ENCODE results near the gene TXNRD3.

Gene TXNRD3

GRCh38 chr3:126581569-126581968, 73.4 kb downstream of the TXNRD3 start:
- DNase-seq: no peak

GRCh38 chr3:126580746-126581145, 74.2 kb downstream of the TXNRD3 start:
- no peak for DNase-seq

DNA sequence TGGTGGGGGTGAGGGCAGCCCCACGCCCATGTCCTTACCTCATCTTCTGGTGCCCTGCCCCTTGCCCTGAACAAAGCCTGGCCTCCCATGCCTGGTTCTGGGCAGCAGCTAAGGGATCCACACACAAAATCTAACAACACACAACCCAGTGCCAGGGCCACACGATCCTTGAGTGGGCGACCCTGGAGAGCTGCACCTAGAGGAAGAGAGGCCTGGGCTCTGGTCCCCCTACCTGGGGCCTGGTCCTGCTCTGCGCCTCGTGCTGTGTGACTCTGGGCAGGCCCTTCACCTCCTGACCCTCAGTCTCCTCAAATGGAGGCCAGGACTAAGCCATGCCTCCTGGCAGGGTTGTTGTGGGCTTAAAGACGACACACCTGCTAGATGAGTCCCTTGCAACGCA, 76.2 kb downstream of the TXNRD3 start:
- DNase-seq: no peak

GRCh38 chr3:126577261-126577660, 77.7 kb downstream of the TXNRD3 start:
- no peak for DNase-seq

DNA sequence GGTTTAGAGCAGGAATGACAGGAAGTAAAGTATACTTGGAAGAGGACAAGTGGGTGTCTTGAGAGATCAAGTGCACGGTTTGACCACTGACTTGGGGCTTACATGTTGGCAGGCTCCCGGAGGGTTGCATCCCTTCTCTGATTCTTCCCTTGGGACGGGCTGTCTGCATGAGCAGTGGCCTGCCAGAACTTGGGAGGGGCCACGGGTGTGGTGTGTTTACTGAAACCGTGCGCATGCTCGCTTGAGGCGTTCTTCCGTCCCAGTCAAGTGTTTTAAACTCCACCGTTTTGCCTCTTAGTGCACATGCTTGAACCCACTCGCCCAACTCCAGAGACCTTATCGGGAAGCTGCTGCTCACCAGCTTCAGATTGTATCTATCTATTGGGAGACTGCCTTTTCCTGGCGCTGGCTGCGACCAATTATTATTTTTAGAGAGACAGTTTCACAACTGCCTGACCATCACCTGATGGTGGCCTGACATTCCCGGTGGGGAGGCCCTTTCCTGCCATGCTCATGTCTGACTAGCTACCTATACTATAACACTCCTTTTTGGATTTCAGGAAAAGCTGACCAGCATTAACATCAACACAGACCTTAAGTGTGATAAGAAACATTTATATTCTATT, 81.3 kb downstream of the TXNRD3 start:
- no peak for DNase-seq

DNA sequence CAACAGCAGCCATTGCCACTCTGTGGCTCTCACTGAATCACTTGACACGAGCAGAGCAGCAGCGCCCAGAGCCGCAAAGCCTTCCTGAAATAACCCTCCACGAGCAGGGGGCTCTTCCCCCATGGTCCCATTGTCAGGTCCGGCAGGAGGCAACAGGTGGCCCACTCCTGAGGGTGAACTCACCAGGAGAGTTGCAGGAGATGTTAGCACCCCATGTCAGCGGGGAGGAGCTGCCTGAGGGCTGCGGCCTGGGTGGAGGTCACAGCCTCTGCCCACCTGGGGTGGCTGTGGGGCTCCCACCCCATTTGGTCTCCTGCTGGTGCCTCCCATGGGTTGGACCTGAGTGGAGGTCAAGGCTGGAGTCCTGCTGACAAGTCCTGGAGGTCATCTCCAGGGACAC, 83.8 kb downstream of the TXNRD3 start:
- no peak for DNase-seq

- DNase-seq: no peak
Observed at GRCh38 chr3:126570103-126570541, 84.8 kb downstream of the TXNRD3 start.

- no peak for DNase-seq
Observed at GRCh38 chr3:126569390-126569975, 85.4 kb downstream of the TXNRD3 start.

DNA sequence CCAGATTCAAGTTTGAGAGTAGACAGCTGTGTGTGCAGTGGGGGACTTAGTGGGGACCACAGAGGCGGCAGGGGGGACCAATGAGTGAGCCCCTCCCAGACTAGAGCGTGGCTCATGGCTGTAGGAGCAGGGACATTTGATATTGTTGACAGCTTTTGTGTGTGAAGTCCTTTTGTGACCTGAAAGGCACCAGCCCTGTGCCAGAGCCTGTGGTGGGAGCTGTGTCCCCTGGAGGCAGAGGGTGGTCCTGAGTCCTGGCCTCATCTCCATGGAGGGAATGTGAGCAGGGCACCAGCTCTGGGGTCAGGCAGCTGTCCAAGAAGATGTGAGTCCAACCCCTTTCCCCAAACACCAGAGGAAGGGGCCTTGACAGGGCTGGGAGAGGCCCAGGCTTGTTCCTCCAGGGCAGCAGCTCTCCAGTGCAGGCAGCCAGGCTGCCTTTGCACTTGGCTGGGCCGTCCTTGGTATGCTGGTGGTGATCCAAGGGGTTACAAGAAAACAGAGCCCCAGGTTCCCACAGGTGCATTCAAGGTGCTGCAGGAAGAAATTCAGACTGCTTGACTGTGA, 86.1 kb downstream of the TXNRD3 start:
- no peak for DNase-seq

DNA sequence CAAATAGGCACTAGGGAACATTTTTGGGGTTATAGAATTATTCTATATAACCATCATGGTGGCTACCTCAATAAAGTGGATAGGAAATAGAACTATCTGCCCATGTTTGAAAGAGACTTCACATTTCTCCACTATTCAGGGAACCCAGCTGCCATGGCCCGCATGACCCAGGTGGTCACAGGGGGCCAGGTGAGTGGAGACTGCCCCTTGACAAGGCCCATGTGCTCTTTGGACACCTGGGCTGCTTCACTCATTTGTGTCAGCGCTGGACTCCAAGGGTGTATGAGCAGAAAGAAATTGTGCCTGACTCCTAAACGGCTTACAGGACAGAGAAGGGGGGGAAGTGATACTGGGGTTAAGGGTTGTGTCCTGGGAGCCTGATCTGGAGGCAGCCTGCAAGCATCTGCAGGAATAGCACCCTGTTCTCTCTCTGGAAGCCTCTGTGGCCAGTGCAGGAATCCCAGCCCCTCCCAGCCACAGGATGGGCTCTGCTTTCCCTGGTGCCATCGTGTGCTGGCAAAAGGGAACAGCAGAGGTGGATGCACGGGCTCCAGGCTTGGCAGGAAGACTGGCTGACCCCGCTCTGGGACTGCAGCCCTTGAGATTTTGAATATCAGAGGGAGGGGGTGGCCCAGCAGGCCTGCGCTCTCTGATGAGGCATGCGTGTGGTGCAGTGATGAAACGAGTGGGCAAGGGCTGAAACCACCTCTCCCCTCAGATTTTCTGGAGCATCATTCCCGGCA, 87.1 kb downstream of the TXNRD3 start:
- DNase-seq: no peak

DNA sequence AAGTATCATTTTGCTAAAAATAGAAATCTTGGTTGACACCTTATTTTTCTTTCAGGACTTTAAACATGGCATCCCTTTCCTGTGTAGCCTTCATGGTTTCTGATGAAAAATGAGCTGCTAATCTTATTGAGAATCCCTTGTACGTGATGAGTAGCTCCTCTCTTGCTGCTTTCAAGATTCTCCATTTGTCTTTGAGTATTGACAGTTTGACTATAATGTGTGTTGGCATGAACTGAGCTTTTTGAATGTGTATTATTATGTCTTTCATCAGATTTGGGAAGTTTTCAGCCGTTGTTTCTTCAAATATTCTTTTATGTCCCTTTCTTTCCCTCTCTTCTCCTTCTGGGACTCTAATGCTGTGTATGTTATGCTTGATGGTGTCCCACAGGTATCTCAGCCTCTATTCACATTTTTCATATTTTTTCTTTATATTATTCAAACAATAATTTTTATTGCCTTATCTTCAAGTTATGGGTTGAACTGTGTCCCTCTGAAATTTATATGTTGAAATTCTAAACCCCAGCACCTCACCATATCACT, 92.1 kb downstream of the TXNRD3 start:
- DNase-seq: no peak

DNA sequence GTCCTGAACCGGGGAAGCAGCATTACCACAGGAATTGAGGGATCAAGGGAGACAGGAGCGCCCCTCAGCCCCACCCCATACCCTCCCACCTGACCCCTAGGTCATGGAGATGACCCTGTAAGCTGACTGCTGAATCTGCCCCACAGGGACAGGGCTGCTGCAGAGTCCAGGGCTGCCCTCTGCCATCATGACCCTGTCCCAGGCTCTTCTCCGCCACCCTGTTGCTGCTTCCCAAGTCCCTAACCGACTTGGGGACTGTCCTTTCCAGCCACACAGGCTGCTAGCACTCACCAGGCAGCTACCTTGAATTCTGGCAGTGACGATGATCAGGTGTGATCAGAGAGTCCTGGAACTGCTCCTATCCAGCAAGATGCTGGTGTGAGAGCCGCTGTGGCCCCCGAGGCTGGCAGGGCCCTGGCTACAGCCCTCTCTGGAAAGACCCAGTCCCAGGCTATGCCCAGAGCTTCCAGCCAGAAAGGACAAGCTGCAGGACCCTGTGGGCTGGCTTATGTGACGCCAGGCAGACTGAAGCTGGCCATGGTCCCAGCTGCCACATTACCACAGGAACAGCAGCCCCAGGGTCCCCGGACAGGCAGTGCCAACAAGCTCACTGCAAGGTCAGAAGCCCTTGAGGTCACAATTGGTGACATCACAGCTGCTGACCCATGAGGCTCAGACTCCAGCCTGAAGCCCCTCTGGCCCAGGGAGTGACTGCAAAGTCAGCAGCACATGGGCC, 96.4 kb downstream of the TXNRD3 start, which contains the start of gene C3orf22:
TSS of gene C3orf22 (minus strand) at position 597 of the 736 bp plus-strand sequence. CDS start 5,542 bp downstream, outside the sequence.
- no peak for DNase-seq

- DNase-seq: no peak
Observed at GRCh38 chr3:126557761-126558160, 97.2 kb downstream of the TXNRD3 start.

- no peak for DNase-seq
Observed at GRCh38 chr3:126557415-126557745, 97.5 kb downstream of the TXNRD3 start.

Data from NCI-H345 (cell line).